GM19025 (cell line): Measurements from ENCODE around the gene MICB.
"Not testable (repeated sequence)": the region's sequence is repeated elsewhere in the genome, so short reads cannot be mapped to it uniquely, and the experiment has no call there.

ENCODE experiments used
- ATAC-seq: cut with Tn5 transposase; IDR thresholded peaks from one replicate; pipeline ENCODE4 v1.9.1; 2021; ENCODE audit warnings: mild to moderate bottlenecking, low read depth, moderate library complexity; ENCODE audit not compliant: unreplicated experiment

Gene MICB

DNA sequence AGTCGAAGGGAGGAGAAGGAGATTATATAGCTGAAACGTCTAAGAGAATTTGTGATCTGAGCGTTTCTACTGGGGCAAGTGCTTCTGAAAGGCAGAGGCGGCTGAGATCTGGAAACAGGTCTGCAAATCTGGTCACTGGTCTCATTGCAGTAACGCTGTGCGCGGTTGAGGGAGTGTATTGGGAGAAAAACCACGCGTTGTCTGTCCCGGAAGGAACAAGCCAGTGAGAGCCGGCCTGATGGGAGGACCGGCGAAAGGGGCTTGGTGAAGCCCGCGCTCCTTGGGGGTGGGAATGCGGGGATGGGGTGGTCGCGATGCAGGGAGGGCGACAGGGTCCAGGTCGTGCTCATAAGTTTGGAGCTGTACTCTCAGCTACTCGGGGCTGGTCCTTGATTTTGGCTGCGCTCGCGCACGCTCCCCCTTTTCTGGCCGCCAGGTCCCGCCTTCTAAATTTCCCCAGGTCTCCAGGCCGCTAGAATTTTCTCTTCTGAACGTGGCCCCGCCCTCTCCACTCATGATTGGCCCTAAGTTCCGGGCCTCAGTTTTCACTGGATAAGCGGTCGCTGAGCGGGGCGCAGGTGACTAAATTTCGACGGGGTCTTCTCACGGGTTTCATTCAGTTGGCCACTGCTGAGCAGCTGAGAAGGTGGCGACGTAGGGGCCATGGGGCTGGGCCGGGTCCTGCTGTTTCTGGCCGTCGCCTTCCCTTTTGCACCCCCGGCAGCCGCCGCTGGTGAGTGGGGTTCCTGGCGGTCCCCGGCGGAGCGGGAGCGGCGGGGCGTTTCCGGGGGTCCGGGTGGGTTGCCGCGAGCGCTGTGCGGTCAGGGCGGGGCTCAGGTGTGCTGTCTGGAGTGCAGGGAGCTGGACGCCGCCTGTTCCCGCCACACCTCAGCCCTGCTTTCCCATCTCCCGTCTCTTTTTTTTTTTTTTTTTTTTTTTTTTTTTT is at the start of gene MICB:
TSS of gene MICB (plus strand) at position 615 of the 946 bp plus-strand sequence. CDS start at position 664, 49 bp downstream.
- peak; percentile 53 for ATAC-seq

DNA sequence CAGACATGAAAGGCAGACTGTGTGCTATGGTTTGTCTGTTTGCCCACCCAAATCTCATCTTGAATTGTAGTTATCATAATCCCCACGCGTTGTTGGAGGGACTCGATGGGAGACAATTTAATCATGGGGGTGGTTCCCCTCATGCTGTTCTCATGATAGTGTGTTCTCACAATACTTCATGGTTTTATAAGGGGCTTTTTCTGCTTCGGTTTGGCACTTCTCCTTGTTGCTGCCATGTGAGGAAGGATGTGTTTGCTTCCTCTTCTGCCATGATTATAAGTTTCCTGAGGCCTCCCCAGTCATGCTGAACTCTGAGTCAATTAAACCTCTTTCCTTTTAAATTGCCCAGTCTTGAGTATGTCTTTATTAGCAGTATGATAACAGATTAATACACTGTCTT is 47.2 kb upstream of the MICB start:
- ATAC-seq, result no peak

DNA sequence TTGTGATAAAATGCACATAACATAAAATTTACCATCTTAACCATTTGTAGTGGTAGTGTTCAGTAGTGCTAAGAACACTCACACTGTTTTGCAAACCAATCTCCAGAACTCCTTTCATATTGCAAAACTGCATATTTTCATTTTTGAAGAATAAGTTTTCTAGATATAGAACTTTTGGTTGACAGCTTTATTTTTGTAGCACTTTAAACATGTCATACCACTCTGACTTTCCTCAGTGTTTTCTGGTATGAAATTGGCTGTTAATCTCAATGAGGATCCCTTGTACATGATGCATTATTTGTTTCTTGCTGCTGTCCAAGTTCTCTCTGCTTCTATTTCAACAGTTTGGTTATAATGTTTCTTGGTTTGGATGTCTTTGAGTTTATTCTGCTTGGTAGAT is 45.1 kb upstream of the MICB start:
- ATAC-seq, result no peak

GRCh38 chr6:31453259-31453658 is 44.7 kb upstream of the MICB start:
- no peak for ATAC-seq

GRCh38 chr6:31459864-31460263 is 38.1 kb upstream of the MICB start:
- ATAC-seq, result not testable (repeated sequence)

- no peak for ATAC-seq
Observed at GRCh38 chr6:31460361-31461025, 37.5 kb upstream of the MICB start.

- ATAC-seq, result no peak
Observed at GRCh38 chr6:31462026-31462963, 35.6 kb upstream of the MICB start.

DNA sequence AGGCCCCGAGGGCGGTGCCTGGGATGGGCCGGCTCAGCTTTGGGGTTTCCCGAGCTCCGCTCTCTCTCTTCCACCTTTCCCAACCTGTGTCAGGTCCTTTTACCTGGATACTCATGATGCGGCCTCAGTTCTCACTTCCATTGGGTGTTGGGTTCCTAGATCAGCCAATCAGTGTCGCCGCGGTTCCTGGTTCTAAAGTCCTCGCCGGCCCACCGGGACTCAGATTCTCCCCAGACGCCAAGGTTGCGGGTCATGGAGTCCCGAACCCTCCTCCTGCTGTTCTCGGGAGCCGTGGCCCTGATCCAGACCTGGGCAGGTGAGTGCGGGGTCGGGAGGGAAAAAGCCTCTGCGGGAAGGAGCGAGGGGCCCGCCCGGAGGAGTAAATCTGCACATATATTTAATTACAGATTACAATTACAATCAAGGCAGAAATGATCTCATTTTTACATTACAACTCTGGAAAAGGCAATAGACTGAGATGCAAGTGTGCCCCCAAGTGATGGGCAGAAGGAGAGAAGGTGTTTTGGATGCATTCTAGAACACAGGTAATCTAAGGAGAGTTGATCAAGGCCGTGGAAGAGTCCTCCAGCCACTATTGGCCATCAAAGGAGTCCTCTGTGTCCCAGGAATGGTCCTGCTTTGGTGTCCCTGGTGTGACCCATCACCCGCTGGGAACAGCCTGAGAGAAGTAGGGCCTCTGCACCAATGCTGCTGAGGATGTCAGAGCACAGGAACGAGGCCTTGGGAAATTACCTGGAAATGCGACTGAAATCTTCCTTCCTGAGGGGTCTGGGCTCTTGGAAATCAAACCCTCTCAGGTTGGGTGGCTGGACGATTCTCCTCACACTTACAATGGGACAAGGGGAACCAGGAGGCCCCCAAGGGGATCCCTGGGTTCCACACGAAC is 34.7 kb upstream of the MICB start:
- peak; percentile 88 for ATAC-seq

DNA sequence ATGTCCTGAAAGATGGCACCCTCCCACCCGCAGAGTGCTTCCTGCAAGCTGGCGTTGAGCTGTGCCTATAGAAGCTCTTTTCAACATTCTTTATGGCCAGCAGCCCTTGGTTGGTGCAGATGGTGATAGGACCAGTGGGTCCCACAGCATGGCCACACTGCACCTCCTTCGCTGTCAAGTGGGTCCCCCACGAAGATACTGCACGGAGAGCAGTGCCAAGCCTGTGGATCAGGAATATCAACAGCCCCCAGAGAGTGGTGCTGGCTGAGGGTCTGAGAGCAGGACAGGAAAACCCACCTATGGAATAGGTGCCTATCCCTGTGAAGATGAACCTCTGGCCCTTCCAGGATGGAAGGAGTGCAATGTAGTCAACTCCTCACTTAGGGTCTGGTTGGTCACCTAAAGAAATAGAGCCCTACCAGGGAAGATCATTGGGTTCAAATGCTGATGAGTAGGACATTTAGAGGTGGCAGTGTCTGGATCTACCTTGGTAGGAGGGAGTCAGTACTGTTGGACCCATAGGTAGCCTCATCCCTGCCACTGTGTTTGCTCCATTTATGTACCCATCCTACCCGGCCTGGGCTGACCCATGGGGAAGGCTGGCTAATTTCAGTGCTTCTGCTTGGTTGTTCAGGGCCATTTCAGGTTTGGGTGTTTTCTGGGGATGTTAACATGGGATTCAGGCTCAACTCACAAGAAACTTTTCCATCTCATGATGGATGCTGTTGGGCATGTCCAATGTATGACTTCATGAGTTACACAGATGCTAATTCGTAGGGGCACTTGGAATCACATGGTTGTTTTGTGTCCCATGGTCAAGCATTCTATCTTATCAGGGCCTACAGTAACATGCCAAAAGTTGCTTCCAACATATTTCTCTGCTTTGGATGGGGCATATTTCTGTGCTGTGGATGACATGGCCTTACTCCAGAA is 33.4 kb upstream of the MICB start:
- no peak for ATAC-seq

GRCh38 chr6:31465185-31465536 is 32.8 kb upstream of the MICB start:
- no peak for ATAC-seq

GRCh38 chr6:31465718-31466117 is 32.2 kb upstream of the MICB start:
- ATAC-seq, result no peak

DNA sequence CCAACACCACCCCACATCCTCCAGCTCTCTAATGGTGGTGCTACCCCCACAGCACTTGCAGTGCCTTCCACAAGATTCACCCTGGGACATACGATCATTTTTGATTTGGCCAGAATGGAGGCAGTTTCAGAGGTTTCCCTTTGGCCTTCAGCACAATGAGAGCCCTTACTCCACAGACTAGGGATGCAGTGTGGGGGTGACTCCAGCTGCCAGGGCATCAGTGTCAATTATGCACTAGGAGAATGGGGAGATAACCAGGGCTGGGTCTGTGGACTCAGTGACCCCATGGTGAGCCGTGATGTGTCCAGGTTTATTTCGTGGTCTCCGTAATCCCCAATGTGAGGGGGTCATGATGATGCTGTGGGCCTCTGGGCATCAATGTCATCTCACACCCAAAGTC is 31.5 kb upstream of the MICB start:
- no peak for ATAC-seq

- no peak for ATAC-seq
Observed at GRCh38 chr6:31467151-31467550, 30.8 kb upstream of the MICB start.

DNA sequence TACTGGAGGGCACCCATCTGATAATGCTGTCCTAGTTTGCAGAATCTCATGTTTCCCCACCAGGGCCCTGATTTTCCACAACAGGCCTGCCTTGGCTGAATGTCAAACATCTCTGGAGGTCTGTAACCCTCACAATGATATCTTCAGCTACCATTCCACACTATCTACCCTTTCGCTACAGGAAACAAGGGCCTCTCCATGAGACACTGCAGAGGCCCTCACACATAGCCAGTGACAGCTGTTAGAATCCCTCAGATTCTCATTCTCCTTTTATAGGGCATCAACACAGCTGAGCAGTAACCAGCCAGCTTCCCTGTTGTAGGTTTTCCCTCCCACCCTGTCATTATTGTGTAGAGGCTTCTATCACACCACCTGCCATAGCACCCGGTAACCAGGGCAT is 29.6 kb upstream of the MICB start:
- no peak for ATAC-seq

- ATAC-seq, result no peak
Observed at GRCh38 chr6:31470801-31471200, 27.1 kb upstream of the MICB start.

- no peak for ATAC-seq
Observed at GRCh38 chr6:31471711-31472110, 26.2 kb upstream of the MICB start.

DNA sequence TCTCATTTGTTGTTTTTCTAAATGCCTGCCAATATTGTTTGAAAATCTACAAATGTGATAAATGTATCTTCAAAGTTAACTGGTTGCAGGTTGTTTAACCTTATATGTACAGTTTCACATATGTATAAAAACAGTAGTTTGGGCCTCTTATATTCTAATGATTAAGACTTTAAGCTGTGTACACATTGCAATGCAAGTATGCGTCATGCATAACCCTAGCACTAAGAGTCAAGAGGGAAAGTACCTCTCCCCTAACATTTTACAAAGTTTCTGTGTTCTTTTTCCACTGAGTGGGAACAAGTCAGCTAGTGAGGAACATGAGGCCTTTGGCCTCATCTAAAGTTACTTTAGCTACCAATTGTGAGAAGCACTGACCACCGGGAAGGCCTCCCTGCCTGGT is 25.7 kb upstream of the MICB start:
- ATAC-seq, result no peak

- no peak for ATAC-seq
Observed at GRCh38 chr6:31473244-31473643, 24.7 kb upstream of the MICB start.
